PC-9 (cell line): Measurements from ENCODE around the gene E2F4. TPM values are rescaled to one million over a fixed set of nuclear protein-coding genes. Genes with fewer than 3 reads are reported as not detected.
A peak's percentile ranks its signal among the peaks of the same experiment; 100 is the strongest.

Experiments used
- BruUV-seq: library from RNA; stranded (reverse); fragments of 400-500 nt; replicated peaks from 2 replicates; lab custom pipeline; 2021; lab: Mats Ljungman, UMichigan
- CTCF ChIA-PET: fragments of 300-600 bp; sonication (Branson Sonifier 250); formaldehyde crosslinking; loops from one replicate; lab custom pipeline; 2022; ENCODE audit warnings: antibody characterized with exemption; lab: Charles Lee
- POLR2A ChIA-PET: fragments of 300-600 bp; sonication (Branson Sonifier 250); formaldehyde crosslinking; loops from one replicate; lab custom pipeline; 2022; ENCODE audit warnings: antibody characterized with exemption; ENCODE audit not compliant: unreplicated experiment; lab: Charles Lee
- DNase-seq, 2 experiments: peaks; one replicate each; pipeline versions ENCODE4 v3.0.0 to v3.0.0-alpha.2; 2015 to 2022; ENCODE audit warnings: mixed read lengths in 1 of 2
- H2AFZ ChIP-seq: fragments of 200-600 bp; sonication (generic); 2 replicates; pipeline ENCODE4 v1.8.1; 2017; ENCODE audit warnings: antibody characterized with exemption
- H3F3A ChIP-seq: fragments of 200-600 bp; sonication (generic); 2 replicates; pipeline ENCODE4 v1.8.1; 2017; ENCODE audit warnings: antibody characterized with exemption, mild to moderate bottlenecking, low read depth; ENCODE audit not compliant: insufficient read depth
- H3K27ac ChIP-seq: fragments of 200-600 bp; sonication (generic); 2 replicates; pipeline ENCODE4 v1.6.1; 2016; ENCODE audit warnings: mixed run types
- H3K27me3 ChIP-seq: fragments of 200-600 bp; sonication (generic); 2 replicates; pipeline ENCODE4 v1.6.1; 2016; ENCODE audit warnings: low read depth, mixed run types; ENCODE audit not compliant: insufficient read depth
- H3K36me3 ChIP-seq: fragments of 200-600 bp; sonication (generic); 2 replicates; pipeline ENCODE4 v1.6.1; 2016; ENCODE audit warnings: low read depth, mixed run types
- H3K4me1 ChIP-seq: fragments of 200-600 bp; sonication (generic); replicated peaks from 2 replicates; pipeline ENCODE4 v1.6.1; 2016; ENCODE audit warnings: mixed run types; ENCODE audit not compliant: insufficient read depth
- H3K4me2 ChIP-seq: fragments of 200-600 bp; sonication (generic); 2 replicates; pipeline ENCODE4 v1.6.1; 2017; ENCODE audit warnings: mixed run types
- H3K4me3 ChIP-seq: fragments of 200-600 bp; sonication (generic); 2 replicates; pipeline ENCODE4 v1.6.1; 2016; ENCODE audit warnings: mixed run types
- H3K79me2 ChIP-seq: fragments of 200-600 bp; sonication (generic); 2 replicates; pipeline ENCODE4 v1.6.1; 2017; ENCODE audit warnings: low read depth, mixed run types
- H3K9me2 ChIP-seq: fragments of 200-600 bp; sonication (generic); 2 replicates; pipeline ENCODE4 v1.8.1; 2017; ENCODE audit warnings: mild to moderate bottlenecking; ENCODE audit not compliant: insufficient read depth
- H3K9me3 ChIP-seq: fragments of 200-600 bp; sonication (generic); 2 replicates; pipeline ENCODE4 v1.8.1; 2016; ENCODE audit warnings: low read depth; ENCODE audit not compliant: insufficient read depth
- H4K20me1 ChIP-seq: fragments of 200-600 bp; sonication (generic); 2 replicates; pipeline ENCODE4 v1.8.1; 2017; ENCODE audit not compliant: insufficient read depth
- EZH2 ChIP-seq: fragments of 200-600 bp; sonication (generic); IDR thresholded peaks from 2 replicates; pipeline ENCODE4 v1.8.0; 2017; ENCODE audit warnings: antibody characterized with exemption, low read depth
- intact Hi-C: fragments of 100-400 bp; cut with micrococcal nuclease; formaldehyde crosslinking; loops from one replicate; pipeline ENCODE4 v1.10.0; 2022; ENCODE audit not compliant: unreplicated experiment
- total RNA-seq: library from RNA; stranded (reverse); gene quantifications from 2 replicates; pipeline ENCODE4 v1.2.3, GENCODE V29; 2021
- TF ChIP-seq, protein P1 (sequence below): fragments of 200-600 bp; sonication (generic); conservative IDR thresholded peaks from 2 replicates; pipeline ENCODE4 v1.6.1; 2017; ENCODE audit warnings: mixed run types, antibody characterized with exemption, mild to moderate bottlenecking, moderate library complexity

E2F4 gene
- total RNA-seq, 1 experiment from 2014 or later: 78.4 TPM

DNA sequence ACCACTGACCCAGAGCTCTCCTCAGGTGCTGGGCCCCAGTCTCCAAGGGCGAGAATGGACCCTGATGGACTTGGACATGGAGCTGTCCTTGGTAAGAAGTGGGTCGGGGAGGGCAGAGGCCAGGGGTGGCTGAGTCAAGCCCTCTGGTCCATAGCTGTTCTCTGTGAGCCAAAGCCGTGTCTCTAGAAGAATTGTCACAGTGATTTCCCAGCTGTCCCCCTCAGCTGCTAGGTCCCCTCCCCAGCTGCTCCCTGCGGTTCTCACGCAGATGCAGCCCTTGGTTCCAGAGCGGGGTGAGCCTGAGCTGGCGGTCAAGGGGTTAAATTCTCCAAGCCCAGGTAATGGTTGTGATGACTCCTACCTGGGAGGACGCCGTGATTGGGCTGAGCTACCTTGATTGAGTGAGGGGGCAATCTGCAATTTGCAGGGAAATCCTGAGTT lies 22.9 kb upstream of the E2F4 start:
- Histone ChIP-seq H3K27me3 (no peaks in the 10 kb centered on the region), H4K20me1 (no peaks in the 10 kb centered on the region), H3K4me1 (peaks cover 32% of the 10 kb centered on the region), H3K27ac (no peak overlapping the region), H3K36me3 (no peaks in the 10 kb centered on the region), H3K79me2 (peaks cover 15% of the 10 kb centered on the region; the same call in 1 of the 2 replicates), H3K4me3 (no peak overlapping the region), H3K9me2 (no peaks in the 10 kb centered on the region), H3K4me2 (peak overlapping the region; percentile 98), H2AFZ (no peak overlapping the region), H3F3A (peaks cover 46% of the 10 kb centered on the region), H3K9me3 (no peaks in the 10 kb centered on the region)
- no peak for TF ChIP-seq EZH2
- TF ChIP-seq, protein P1, sequence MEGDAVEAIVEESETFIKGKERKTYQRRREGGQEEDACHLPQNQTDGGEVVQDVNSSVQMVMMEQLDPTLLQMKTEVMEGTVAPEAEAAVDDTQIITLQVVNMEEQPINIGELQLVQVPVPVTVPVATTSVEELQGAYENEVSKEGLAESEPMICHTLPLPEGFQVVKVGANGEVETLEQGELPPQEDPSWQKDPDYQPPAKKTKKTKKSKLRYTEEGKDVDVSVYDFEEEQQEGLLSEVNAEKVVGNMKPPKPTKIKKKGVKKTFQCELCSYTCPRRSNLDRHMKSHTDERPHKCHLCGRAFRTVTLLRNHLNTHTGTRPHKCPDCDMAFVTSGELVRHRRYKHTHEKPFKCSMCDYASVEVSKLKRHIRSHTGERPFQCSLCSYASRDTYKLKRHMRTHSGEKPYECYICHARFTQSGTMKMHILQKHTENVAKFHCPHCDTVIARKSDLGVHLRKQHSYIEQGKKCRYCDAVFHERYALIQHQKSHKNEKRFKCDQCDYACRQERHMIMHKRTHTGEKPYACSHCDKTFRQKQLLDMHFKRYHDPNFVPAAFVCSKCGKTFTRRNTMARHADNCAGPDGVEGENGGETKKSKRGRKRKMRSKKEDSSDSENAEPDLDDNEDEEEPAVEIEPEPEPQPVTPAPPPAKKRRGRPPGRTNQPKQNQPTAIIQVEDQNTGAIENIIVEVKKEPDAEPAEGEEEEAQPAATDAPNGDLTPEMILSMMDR: no peak
- CTCF ChIA-PET: interaction anchor here (0.6 to 0.7 kb wide), 3 partner anchors 15 to 147 kb away, joined by 3 to 4 read pairs (median 4); no protein-coding TSS in a partner anchor
- intact Hi-C loops: no loop called here
- BruUV-seq: no TSS peak
- DNase-seq: no peak
- POLR2A ChIA-PET: no interaction called here

DNA sequence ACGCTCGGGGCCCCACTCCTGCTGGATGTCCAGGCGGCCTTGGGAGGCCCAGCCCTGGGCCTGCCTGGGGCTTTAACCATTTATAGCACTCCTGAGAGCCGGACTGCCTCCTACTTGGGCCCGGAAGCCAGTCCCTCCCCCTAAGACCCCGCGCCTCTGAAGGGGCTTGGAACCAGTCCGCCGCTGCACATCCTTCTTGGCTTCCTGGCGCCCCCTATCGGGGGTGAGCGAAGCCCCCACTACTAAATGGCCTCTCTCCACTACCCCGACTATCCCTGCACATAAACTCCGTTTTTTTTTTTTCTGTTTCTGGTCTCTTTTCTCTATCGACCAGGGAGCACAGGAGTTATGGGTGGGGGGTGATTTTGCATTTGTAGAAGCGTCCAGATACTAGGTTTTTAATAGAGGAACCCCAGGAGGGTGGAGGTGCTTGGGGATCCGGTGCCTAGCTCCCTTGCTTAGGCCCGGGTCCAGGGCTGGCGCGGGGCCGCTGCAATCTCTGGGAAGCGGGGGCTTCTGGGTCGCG lies 22.2 kb upstream of the E2F4 start:
- BruUV-seq: TSS peak; percentile 82

More for the DNA sequence above, 22.2 kb upstream of the E2F4 start:
- TF ChIP-seq, protein P1: peak; percentile 74
- TF ChIP-seq EZH2: no peak
- no peak for DNase-seq
- intact Hi-C loops: loop anchor here (5.0 kb wide), 2 partner anchors 78 to 152 kb away; partner anchors contain the start of genes FHOD1 and SLC9A5
- Histone ChIP-seq H3K4me2 (peak overlapping the region; percentile 98), H3K4me3 (peak overlapping the region; percentile 74), H3K9me2 (no peaks in the 10 kb centered on the region), H4K20me1 (no peaks in the 10 kb centered on the region), H3K27me3 (no peaks in the 10 kb centered on the region), H3K4me1 (peaks cover 35% of the 10 kb centered on the region), H3F3A (peaks cover 53% of the 10 kb centered on the region), H2AFZ (peak overlapping the region; percentile 72), H3K27ac (peak overlapping the region; percentile 76), H3K9me3 (no peaks in the 10 kb centered on the region), H3K36me3 (no peaks in the 10 kb centered on the region), H3K79me2 (peaks cover 15% of the 10 kb centered on the region; the same call in 1 of the 2 replicates)
- CTCF ChIA-PET: interaction anchor here (0.6 to 1.2 kb wide), 5 partner anchors 9 to 353 kb away, joined by 3 to 7 read pairs (median 4); partner anchors contain the start of gene HSD11B2
- POLR2A ChIA-PET: interaction anchor here (0.5 to 1.4 kb wide), 4 partner anchors 9 to 1538 kb away, joined by 4 to 12 read pairs (median 8); no protein-coding TSS in a partner anchor
